Midbrain (tissue), 1 donor: ENCODE data around the gene NR6A1.

Source experiments
- DNase-seq: peaks from one replicate; lab custom pipeline; 2025; lab: John Stamatoyannopoulos, UW

NR6A1 gene

GRCh38 chr9:124471761-124472160 lies 299.4 kb downstream of the NR6A1 start:
- no peak for DNase-seq

GRCh38 chr9:124470726-124471125 lies 300.4 kb downstream of the NR6A1 start:
- no peak for DNase-seq

DNA sequence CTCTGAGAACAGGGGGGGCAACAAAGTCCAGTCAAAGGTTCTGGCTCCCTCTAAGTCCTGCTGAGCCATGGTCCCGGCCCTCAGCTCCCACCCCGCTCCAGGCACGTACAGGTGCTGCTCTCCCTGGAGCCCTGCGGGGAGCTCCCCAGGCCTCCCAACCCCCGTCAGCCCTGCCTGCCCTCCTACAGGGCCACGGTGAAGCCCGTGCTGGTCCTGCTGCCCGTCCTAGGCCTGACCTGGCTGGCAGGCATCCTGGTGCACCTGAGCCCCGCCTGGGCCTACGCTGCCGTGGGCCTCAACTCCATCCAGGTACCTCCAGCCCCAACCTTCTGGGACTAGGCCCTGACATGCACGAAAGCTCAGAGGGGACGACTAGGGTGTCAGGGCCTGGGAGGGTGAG lies 300.8 kb downstream of the NR6A1 start:
- DNase-seq = no peak

DNA sequence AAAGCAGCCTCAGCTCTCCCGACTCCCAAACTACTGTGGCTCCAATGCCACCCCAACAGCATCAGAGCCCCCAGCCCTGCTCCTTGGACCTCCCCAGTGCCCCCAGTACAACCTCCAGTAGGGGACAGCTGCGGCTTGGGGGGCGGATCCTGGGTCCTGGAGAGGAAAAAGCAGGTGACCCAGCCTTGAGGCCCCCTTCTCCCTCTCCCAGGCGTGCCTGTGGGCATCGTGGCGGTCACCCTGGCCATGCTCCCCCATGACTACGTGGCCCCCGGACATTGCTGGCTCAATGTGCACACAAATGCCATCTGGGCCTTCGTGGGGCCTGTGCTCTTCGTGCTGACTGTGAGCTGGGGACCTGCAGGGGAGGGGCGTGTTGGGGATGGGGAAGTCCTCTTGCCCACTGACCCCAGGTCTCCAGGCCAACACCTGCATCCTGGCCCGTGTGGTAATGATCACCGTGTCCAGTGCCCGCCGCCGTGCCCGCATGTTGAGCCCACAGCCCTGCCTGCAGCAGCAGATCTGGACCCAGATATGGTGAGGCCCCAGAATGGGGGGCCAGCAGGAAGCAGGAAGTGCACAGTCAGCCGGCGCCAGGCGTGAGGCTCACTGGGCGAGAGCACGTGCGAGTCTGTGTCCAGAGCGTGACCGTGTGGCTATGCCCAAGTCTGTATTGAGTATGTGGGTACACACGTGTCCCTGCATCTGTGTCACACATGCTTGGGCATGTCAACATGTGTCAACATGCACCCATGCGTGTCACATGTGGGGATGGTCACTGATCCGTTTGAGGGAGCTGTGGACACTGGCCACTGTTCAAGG lies 301.9 kb downstream of the NR6A1 start:
- no peak for DNase-seq

DNA sequence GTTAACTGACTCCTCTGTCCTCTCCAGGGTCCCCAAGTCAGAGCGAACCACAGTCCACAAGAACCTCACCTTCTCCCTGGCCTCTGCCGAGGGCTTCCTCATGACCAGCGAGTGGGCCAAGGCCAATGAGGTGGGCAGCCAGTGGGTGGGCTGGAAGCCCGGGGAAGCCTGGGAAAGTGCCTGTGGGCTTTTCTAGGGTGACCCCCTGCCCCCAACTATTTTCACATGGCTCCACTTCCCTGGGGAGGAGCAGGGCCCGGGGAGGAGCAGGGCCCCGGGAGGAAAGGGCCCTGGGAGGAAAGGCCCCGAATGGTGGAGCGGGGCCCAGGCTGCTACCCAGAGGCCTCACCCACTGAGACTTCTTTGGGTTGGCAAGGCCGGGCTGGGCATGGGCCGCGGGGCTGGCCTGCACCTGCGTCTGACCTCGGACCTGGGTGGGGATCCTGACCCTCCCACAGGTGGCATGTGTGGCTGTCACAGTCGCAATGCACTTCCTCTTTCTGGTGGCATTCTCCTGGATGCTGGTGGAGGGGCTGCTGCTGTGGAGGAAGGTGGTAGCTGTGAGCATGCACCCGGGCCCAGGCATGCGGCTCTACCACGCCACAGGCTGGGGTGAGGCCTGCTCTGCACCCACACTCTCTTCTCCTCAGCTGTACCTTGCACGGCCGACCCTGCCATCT lies 302.9 kb downstream of the NR6A1 start:
- DNase-seq = no peak

DNA sequence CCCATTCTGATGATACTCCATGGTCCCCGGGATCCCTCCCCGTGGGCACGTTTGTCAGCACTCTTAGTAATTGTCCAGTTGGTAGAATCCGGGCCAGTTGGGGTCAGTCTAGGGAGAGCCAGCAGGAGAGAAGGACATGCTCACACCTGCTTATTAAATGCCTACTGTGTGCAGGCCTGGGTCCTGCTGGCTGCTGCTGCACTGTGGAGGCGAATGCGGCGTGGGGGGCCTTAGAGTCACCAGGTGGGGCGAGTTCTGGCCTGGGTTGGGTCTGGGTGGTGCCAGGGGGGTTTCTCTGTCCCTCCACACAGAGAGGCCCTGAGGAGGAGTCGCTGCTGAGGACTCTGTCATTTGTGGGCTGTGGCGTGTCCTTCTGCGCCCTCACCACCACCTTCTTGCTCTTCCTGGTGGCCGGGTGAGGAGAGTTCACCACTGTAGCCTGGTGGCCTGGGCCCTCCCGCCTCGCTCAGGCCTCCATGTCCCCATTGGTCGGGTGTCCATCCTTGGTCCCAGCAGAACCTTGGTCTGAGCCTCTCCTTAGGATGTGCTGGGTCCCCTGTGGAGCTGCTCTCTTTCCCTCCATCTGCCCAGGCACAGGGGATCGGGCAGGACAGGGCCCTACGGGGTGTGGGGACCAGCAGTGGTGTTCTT lies 303.6 kb downstream of the NR6A1 start:
- DNase-seq = no peak
